ENCODE measurements around the gene TRAPPC13.

Gene TRAPPC13

DNA sequence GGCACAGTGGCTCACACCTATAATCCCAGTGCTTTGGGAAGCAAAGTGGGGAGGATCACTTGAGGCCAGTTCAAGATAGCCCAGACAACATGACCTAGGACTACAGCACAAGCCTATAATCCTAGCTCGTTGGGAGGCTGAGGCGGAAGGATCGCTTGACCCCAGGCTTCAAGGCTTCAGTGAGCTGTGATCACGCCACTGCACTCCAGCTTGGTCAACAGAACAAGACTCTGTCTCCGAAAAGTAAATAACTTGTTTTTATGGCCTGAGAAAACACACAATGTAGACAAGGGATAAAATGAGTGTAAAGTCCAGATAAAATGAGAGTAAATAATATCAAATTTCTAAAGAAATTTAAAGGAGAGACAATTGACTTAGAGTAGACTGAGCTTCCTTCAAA is 26.3 kb downstream of the TRAPPC13 start:
- H3K4me1 ChIP-seq (ENCODE audit: insufficient read depth, low read length), result no peaks in the 10 kb centered on the region
- TF ChIP-seq EZH2 (IDR thresholded peaks at IDR 0.05; ENCODE audit: borderline replicate concordance, low read depth, low read length, severe bottlenecking), result no peak
- TF ChIP-seq, protein P1, sequence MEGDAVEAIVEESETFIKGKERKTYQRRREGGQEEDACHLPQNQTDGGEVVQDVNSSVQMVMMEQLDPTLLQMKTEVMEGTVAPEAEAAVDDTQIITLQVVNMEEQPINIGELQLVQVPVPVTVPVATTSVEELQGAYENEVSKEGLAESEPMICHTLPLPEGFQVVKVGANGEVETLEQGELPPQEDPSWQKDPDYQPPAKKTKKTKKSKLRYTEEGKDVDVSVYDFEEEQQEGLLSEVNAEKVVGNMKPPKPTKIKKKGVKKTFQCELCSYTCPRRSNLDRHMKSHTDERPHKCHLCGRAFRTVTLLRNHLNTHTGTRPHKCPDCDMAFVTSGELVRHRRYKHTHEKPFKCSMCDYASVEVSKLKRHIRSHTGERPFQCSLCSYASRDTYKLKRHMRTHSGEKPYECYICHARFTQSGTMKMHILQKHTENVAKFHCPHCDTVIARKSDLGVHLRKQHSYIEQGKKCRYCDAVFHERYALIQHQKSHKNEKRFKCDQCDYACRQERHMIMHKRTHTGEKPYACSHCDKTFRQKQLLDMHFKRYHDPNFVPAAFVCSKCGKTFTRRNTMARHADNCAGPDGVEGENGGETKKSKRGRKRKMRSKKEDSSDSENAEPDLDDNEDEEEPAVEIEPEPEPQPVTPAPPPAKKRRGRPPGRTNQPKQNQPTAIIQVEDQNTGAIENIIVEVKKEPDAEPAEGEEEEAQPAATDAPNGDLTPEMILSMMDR (IDR thresholded peaks at IDR 0.05; ENCODE audit: borderline replicate concordance, extremely low read depth, low read length, poor library complexity, severe bottlenecking), result no peak

GRCh38 chr5:65654713-65655112 is 29.9 kb downstream of the TRAPPC13 start:
- no peaks in the 10 kb centered on the region for H3K9me3 ChIP-seq (ENCODE audit: insufficient read depth, low read length, severe bottlenecking)
- TF ChIP-seq EZH2 (IDR thresholded peaks at IDR 0.05; ENCODE audit: borderline replicate concordance, low read depth, low read length, severe bottlenecking), result no peak
- TF ChIP-seq, protein P1 (IDR thresholded peaks at IDR 0.05; ENCODE audit: borderline replicate concordance, extremely low read depth, low read length, poor library complexity, severe bottlenecking), result no peak
- H3K4me3 ChIP-seq (ENCODE audit: low read depth in 1 of 2, low read length in 2 of 2), result no peak overlapping the region
- H3K27me3 ChIP-seq (ENCODE audit: insufficient read depth, low read length, poor library complexity), result no peaks in the 10 kb centered on the region
- H3K4me1 ChIP-seq (ENCODE audit: insufficient read depth, low read length), result no peaks in the 10 kb centered on the region
- H3K9ac ChIP-seq (ENCODE audit: low read depth, low read length), result no peak overlapping the region
- no peak for ATAC-seq (ENCODE audit: insufficient read depth, low read depth)
- H4K20me1 ChIP-seq (ENCODE audit: insufficient read depth, low read length), result no peaks in the 10 kb centered on the region
- DNase-seq, result no peak
- no peaks in the 10 kb centered on the region for H3K79me2 ChIP-seq (ENCODE audit: insufficient read depth, low read length)
- H3K36me3 ChIP-seq (ENCODE audit: insufficient read depth, low read length), result peaks cover 22% of the 10 kb centered on the region; the same call in 1 of the 2 replicates
- no peak overlapping the region for H2AFZ ChIP-seq (ENCODE audit: low read depth, low read length)
- no peak overlapping the region for H3K27ac ChIP-seq (ENCODE audit: low read length)
- no peak overlapping the region for H3K4me2 ChIP-seq (ENCODE audit: insufficient read depth, low read length)

More for the DNA sequence above, 26.3 kb downstream of the TRAPPC13 start:
- Histone ChIP-seq H3K4me3 (ENCODE audit: low read depth in 1 of 2, low read length in 2 of 2) (no peak overlapping the region), H3K27me3 (ENCODE audit: insufficient read depth, low read length, poor library complexity) (no peaks in the 10 kb centered on the region), H3K9me3 (ENCODE audit: insufficient read depth, low read length, severe bottlenecking) (no peaks in the 10 kb centered on the region), H4K20me1 (ENCODE audit: insufficient read depth, low read length) (no peaks in the 10 kb centered on the region), H3K9ac (ENCODE audit: low read depth, low read length) (no peak overlapping the region), H3K27ac (ENCODE audit: low read length) (no peak overlapping the region), H2AFZ (ENCODE audit: low read depth, low read length) (no peak overlapping the region), H3K36me3 (ENCODE audit: insufficient read depth, low read length) (peaks cover 19% of the 10 kb centered on the region; the same call in 1 of the 2 replicates), H3K4me2 (ENCODE audit: insufficient read depth, low read length) (no peak overlapping the region), H3K79me2 (ENCODE audit: insufficient read depth, low read length) (no peaks in the 10 kb centered on the region)
- no peak for ATAC-seq (ENCODE audit: insufficient read depth, low read depth)
- DNase-seq, result no peak

DNA sequence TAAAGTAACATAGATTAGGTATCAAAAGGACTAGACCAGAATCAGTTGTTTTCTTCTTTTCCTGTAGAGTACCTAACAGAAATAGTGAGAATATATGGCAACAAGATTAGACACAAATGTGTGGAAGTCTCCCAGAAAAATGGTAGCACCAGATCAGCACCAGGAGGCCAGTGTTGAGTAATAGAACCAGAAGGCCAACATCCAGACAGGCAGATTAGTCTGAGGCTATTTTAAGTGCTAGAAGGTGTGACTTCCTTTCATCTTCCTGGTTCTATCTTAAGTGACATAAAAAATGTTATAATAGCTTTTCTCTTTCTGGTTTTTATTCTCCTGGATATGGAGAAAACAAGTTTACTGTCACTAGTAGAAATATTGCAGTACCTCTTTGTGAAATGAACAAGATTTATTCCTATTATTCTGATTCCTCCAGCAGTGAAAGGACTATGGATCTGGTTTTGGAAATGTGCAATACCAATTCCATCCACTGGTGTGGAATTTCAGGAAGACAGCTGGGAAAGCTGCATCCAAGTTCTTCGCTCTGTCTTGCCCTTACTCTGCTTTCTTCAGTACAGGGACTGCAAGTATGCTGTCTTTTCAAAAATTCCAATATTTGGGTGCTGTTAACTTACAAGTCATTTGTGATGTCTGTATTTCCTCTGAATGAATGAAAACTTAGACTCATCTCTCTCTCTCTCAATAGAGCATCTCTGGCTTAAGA is 39.1 kb downstream of the TRAPPC13 start:
- no peak overlapping the region for H3K27ac ChIP-seq (ENCODE audit: low read length)
- no peak overlapping the region for H3K9ac ChIP-seq (ENCODE audit: low read depth, low read length)
- H4K20me1 ChIP-seq (ENCODE audit: insufficient read depth, low read length), result no peaks in the 10 kb centered on the region
- H3K36me3 ChIP-seq (ENCODE audit: insufficient read depth, low read length), result peaks cover 23% of the 10 kb centered on the region; the same call in 1 of the 2 replicates
- no peak overlapping the region for H3K4me2 ChIP-seq (ENCODE audit: insufficient read depth, low read length)
- no peak overlapping the region for H3K4me3 ChIP-seq (ENCODE audit: low read depth in 1 of 2, low read length in 2 of 2)
- no peak for TF ChIP-seq EZH2 (IDR thresholded peaks at IDR 0.05; ENCODE audit: borderline replicate concordance, low read depth, low read length, severe bottlenecking)
- TF ChIP-seq, protein P1 (IDR thresholded peaks at IDR 0.05; ENCODE audit: borderline replicate concordance, extremely low read depth, low read length, poor library complexity, severe bottlenecking), result peak; percentile 21
- H3K9me3 ChIP-seq (ENCODE audit: insufficient read depth, low read length, severe bottlenecking), result no peaks in the 10 kb centered on the region
- H3K4me1 ChIP-seq (ENCODE audit: insufficient read depth, low read length), result no peaks in the 10 kb centered on the region
- no peaks in the 10 kb centered on the region for H3K27me3 ChIP-seq (ENCODE audit: insufficient read depth, low read length, poor library complexity)
- no peak for ATAC-seq (ENCODE audit: insufficient read depth, low read depth)
- no peak for DNase-seq
- H2AFZ ChIP-seq (ENCODE audit: low read depth, low read length), result no peak overlapping the region
- H3K79me2 ChIP-seq (ENCODE audit: insufficient read depth, low read length), result no peaks in the 10 kb centered on the region
